Effector CD8-positive, alpha-beta T cell (primary cell): ENCODE data around the gene SNAI3.

Source experiments
- DNase-seq: peaks from one replicate; lab custom pipeline; 2025; lab: John Stamatoyannopoulos, UW

SNAI3 gene

DNA sequence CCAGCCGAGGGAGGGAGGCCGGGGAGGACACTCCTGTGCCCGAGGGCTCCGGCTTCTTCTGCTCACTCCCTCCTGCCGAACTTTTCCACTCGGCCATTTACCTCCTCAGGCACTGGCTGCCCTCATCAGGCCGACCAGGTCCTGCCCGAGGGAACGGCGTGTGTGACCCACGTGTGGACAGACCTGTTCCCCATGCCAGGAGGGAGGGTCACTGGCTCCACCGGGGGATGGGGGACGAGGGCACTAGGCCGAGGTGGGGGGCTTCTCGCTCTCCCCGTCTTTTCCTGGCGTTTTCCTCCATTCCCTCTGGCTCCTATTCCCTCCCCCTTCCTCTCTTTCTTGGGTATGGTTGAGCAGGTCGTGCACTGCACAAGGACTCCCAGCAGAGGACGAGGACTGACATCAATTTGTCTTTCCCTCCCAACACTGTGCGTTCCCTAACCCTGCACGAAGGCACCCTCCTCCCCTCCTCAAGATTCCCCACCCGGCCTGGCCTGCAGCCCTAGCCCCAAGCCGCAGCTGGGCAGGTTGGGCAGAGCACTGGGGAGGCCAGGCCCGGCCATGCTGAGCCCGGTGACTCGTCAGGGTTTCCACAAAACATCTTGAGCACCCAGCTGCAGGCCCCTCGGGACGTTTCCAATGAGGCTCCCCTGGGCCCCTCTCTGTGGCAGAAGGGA lies 51.2 kb downstream of the SNAI3 start:
- no peak for DNase-seq

DNA sequence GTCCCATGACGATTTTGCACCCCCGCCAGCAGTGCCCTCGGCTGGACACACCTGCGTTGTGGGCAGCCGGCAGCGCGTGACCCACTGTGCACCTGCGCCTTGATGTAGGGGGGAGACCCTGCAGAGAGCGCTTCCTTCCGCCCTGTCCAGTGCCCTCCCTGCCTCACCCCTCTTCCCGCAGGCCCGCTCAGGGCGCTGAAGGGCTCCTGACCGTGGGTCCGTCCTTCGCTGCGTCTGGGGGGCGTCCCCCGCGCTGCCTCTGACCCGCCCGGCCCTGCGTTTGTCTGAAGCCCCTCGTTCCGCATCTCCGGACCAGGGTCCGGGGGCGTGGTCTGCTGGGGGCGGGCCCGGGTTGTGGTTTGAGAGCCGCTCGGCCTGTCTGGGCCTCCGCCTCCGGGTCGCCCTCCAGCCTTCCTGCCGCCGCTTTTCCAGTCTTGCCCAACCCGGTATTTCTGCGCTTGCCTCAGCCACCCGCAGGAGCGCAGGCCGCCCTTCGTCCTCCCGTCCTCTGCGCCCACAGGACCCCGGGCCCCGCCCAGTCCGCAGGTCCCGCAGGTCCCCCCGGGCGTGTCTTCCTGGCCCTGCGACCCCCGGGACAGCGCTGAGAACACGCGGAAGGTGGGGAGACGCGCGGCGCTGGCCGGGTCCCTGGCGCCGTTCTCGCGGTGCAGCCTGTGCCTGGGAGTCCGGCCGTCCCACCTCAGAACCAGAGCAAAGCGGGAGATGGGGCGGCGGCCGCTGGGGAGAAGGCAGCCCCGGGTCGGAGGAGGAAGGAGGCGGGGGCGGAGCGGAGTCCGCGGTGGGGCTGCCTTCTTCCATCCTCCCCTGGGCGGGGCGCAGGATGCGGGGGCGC lies 51.9 kb downstream of the SNAI3 start:
- DNase-seq = peak; percentile 12

GRCh38 chr16:88633684-88634140 lies 52.6 kb downstream of the SNAI3 start:
- DNase-seq = peak; percentile 17

DNA sequence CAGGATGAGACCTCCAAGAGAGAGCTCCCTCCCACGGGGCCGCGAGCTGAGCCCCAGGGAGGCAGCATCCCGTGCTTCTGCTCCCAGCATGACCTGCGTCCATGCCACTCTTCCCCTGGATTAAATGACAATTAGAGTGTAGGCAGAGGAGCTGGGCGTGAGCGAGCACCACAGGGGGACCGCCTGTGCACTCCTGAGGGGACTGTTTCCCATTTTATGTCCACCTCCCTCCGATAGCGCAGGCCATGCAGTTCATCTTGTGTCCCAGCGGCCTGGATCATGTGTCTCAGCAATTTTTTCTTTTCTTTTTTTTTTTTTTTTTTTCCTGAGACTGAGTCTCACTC lies 53.7 kb downstream of the SNAI3 start:
- DNase-seq = no peak

DNA sequence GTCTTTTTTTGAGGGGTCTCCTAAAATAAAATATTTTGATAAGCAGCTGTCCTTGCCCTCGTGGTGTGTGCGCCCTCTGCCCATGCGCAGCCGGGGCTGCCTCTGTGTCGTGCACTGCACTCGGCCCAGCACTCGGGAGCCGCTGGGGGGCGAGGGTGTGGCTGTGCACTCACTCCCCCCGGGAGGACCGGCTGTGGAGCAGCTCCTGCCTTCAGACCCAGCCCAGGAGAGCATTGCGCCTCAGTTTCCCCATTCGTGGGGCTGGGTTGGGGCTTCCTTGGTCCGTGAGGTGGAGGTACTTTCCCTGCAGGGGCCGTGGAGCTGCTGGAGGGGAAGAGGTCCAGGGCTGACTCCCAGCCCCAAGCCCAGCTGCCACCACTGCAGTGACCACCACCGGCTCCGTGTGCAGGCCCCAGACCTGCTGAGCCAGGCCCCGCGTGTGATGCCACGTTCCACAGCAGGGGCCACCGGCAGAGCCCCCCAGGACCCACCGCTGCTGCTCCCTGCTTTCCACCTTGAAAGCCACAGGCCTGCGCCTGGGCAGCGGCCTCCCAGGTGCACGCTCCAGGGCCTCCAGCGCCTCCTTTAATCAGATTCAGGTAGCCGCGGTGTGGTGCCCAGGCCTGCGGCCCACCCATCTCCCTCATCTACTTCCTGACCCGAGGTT lies 54.3 kb downstream of the SNAI3 start:
- DNase-seq = no peak

DNA sequence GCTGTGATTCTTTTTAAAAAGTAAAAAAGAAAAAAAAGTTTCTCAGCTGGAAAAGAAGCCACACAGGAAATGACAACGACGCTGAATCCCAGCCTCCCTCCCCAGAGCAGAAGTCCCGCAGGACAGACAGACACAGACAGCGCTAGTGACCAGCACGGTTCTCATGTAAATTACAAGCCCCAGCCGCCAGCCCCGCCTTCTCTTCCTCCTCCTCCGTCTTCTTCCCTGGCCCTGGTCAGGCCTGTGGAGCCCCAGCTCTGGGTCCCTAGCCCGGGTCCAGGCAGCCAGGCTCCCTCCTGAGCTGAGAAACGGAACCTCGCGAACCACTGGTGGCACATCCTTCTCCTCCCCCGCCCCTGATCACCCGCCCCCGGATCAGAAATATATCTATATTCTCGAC lies 54.9 kb downstream of the SNAI3 start:
- no peak for DNase-seq

DNA sequence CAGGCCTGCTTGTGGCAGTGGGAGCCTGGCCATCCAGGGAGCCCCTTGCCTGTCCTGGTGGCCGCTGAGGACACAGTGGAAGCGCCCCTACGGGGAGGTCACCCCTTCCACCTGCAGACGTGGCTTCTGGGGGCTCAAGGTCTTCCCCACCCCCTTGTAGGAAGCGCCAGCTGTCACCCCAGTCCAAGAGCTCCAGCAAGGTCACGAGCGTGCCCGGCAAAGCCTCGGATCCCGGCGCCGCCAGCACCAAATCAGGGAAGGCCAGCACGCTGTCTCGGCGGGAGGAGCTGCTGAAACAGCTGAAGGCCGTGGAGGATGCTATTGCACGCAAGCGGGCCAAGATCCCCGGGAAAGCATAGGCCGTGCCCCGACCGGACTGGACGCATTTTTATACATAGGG lies 55.4 kb downstream of the SNAI3 start:
- DNase-seq = no peak

GRCh38 chr16:88630433-88630832 lies 55.9 kb downstream of the SNAI3 start:
- DNase-seq = no peak

DNA sequence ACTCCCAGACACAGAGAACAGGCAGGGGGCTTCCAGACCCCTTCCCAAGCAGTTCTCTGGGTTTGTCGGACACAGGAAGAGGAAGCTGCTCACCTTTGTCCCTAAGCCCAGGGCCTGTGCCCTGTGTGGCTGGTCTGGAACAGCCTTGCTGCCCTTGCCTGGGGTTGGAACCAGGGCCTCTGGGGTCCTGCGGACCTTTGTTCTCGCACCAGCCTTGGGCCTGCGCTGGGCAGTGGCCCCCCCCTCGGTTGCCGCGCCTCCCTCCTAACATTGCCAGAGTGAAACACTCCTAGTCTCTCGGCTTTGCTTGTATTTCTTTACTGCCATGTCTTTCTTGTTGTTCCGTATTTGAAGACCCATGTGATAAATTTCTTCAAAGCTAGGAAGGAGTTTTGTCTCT lies 56.5 kb downstream of the SNAI3 start:
- DNase-seq = no peak

DNA sequence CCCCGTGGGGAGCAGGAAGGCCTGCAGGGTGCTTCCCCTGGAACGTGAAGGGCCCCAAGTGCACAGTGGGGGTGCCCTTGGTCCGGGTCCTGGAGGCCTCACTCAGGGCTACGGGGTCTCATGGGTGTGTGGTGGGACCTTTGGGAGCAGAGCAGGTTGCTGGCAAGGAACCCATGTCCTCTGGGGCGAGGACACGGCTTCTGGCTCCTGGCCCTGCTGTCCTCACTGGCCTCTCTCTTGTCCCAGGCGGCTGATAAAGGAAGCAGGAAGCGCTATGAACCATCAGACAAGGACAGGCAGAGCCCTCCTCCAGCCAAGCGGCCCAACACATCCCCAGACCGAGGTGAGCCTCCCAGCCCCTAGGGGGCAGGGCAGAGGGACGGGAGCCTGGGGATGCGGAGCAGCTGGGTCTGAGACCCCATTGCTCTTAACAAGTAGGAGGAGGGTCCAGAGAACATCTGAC lies 57.8 kb downstream of the SNAI3 start:
- DNase-seq = no peak
